Testis (tissue), 2 donors: ENCODE measurements around the gene NAPEPLD.

ENCODE experiments used
- CTCF ChIP-seq, 3 experiments: fragments of 450-650 bp in 2 of 3; fragments of 200-600 bp in 1 of 3; sonication (generic) in 1 of 3; IDR thresholded peaks; one replicate each; pipeline ENCODE4 v1.5.1; 2016 to 2019; ENCODE audit warnings: antibody characterized with exemption in 3 of 3, mild to moderate bottlenecking in 2 of 3, moderate library complexity in 1 of 3
- POLR2A ChIP-seq: fragments of 450-650 bp; IDR thresholded peaks from one replicate; pipeline ENCODE4 v1.6.1; 2017; ENCODE audit warnings: antibody characterized with exemption, mild to moderate bottlenecking, moderate library complexity

GRCh38 chr7:103082497-103082896 is 66.4 kb downstream of the NAPEPLD start:
- TF ChIP-seq POLR2A, result no peak
- TF ChIP-seq CTCF (IDR thresholded peaks at IDR 0.05), result no peak
